MCF 10A (cell line): ENCODE measurements around the gene APAF1. TPM values are rescaled to one million over a fixed set of nuclear protein-coding genes. Genes with fewer than 3 reads are reported as not detected.

Source experiments
- BruUV-seq: library from RNA; stranded (reverse); fragments of 400-500 nt; replicated peaks from 2 replicates; lab custom pipeline; 2021; lab: Mats Ljungman, UMichigan
- CTCF ChIA-PET: fragments of 300-600 bp; sonication (Branson Sonifier 250); formaldehyde crosslinking; extraction: SDS; loops from one replicate; lab custom pipeline; 2021; ENCODE audit warnings: antibody characterized with exemption, inconsistent platforms; lab: Yijun Ruan, JAX
- POLR2A ChIA-PET: fragments of 300-600, 350-650 bp; sonication (Branson Sonifier 250); formaldehyde crosslinking; extraction: SDS; loops from one replicate; lab custom pipeline; 2020; ENCODE audit warnings: antibody characterized with exemption, inconsistent platforms; lab: Yijun Ruan, JAX
- DNase-seq: peaks from one replicate; pipeline ENCODE4 v3.0.0-alpha.2; 2018; ENCODE audit not compliant: unreplicated experiment
- H3K27ac Mint-ChIP-seq: one replicate; pipeline ENCODE4 v1.8.0; 2022; ENCODE audit warnings: mild to moderate bottlenecking, low read depth, mixed read lengths; ENCODE audit not compliant: unreplicated experiment
- H3K27me3 Mint-ChIP-seq: one replicate; pipeline ENCODE4 v1.8.0; 2022; ENCODE audit warnings: mixed read lengths; ENCODE audit not compliant: insufficient read depth, unreplicated experiment
- H3K36me3 Mint-ChIP-seq: one replicate; pipeline ENCODE4 v1.8.0; 2022; ENCODE audit warnings: mild to moderate bottlenecking, moderate library complexity, mixed read lengths; ENCODE audit not compliant: insufficient read depth, unreplicated experiment
- H3K4me1 Mint-ChIP-seq: one replicate; pipeline ENCODE4 v1.8.0; 2022; ENCODE audit warnings: mixed read lengths; ENCODE audit not compliant: insufficient read depth, unreplicated experiment
- H3K4me3 Mint-ChIP-seq: one replicate; pipeline ENCODE4 v1.8.0; 2022; ENCODE audit warnings: mild to moderate bottlenecking, moderate library complexity, mixed read lengths; ENCODE audit not compliant: unreplicated experiment
- H3K9me3 Mint-ChIP-seq: one replicate; pipeline ENCODE4 v1.8.0; 2022; ENCODE audit warnings: mixed read lengths; ENCODE audit not compliant: unreplicated experiment
- CTCF ChIP-seq: fragments of 200-600 bp; IDR thresholded peaks from one replicate; pipeline ENCODE4 v1.8.0; 2022; ENCODE audit warnings: antibody characterized with exemption, mild to moderate bottlenecking; ENCODE audit not compliant: unreplicated experiment
- intact Hi-C: fragments of 100-400 bp; cut with micrococcal nuclease; formaldehyde crosslinking; loops from 2 replicates; pipeline ENCODE4 v1.14.1; 2022
- total RNA-seq: library from RNA; stranded (reverse); gene quantifications from 2 replicates; pipeline ENCODE4 v1.2.3, GENCODE V29; 2022

The APAF1 gene
- total RNA-seq, 1 experiment from 2014 or later = 5.9 TPM

DNA sequence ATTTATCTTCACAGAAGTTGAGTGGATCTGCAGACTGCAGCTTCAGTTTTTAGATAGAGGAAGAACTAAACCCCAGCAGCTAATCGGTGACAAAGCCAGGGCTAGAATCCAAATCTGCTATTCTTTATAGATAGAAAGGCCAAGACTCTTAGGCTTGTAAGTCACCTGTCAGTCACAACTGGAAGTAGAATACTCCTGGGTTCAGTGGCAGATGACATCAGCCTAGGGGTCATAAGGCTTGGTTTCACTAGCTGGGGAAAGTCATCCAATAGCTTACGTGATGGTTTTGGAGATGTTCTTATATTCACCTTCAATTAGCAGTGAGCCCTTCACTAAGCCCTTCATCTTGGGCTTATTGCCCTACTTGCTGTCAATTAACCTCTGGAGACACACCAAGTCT is 93.4 kb downstream of the APAF1 start:
- Mint-ChIP-seq H3K4me3 (no peak overlapping the region), H3K4me1 (peaks cover 5% of the 10 kb centered on the region), H3K27me3 (no peaks in the 10 kb centered on the region), H3K36me3 (peaks cover 13% of the 10 kb centered on the region), H3K9me3 (no peaks in the 10 kb centered on the region), H3K27ac (no peak overlapping the region)
- no TSS peak for BruUV-seq
- intact Hi-C loops = no loop called here
- DNase-seq = no peak
- TF ChIP-seq CTCF = no peak
- CTCF ChIA-PET = interaction anchor here (0.6 kb wide), 1 partner anchor 263 kb away, joined by 3 read pairs; no protein-coding TSS in a partner anchor
- POLR2A ChIA-PET = interaction anchor here (1.0 kb wide), 1 partner anchor 13 kb away, joined by 3 read pairs; no protein-coding TSS in a partner anchor

DNA sequence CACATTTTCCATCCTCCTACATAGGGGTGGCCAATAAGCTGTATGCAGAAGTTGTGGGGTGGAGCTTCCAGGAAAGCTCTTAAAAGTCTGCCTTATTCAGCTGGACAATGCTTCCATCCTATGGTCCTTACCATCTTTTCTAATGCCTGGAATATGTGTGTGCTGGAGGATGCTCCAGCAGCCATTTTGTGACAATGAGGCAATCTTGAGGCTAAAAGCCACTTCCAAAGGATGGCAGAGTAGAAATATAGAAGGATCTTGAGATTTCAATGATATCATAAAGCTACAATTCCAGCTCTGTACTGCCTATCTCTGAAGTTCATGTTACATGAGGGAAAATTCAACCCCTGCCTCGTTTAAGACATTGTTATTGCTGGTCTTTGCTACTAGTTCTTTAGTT is 95.7 kb downstream of the APAF1 start:
- ChIA-PET CTCF (no interaction called here), POLR2A (no interaction called here)
- no peak overlapping the region for H3K4me3 Mint-ChIP-seq
- no peaks in the 10 kb centered on the region for H3K27me3 Mint-ChIP-seq
- no peaks in the 10 kb centered on the region for H3K9me3 Mint-ChIP-seq
- BruUV-seq = no TSS peak
- no peak overlapping the region for H3K27ac Mint-ChIP-seq
- intact Hi-C loops = no loop called here
- H3K36me3 Mint-ChIP-seq = peaks cover 6% of the 10 kb centered on the region
- no peak for TF ChIP-seq CTCF
- no peak for DNase-seq
- H3K4me1 Mint-ChIP-seq = no peaks in the 10 kb centered on the region

DNA sequence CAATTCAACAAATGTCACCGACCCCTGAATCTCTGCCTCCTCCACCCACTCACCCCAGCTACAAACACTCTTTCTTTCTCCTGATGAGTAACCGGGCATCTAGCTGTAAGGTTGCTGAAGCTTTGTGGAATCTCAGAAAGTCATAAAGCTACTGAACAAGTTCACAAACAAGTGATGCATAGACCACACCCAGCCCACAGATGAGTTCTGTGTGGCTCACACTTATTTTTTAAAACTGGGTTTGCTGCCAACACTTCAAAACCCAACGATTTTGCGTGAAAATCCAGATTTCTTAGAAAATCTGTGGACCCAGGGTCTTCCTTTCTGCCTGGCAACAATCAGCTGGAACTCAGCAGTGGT is 96.1 kb downstream of the APAF1 start:
- no peak for DNase-seq

More for the DNA sequence above, 96.1 kb downstream of the APAF1 start:
- CTCF ChIA-PET = interaction anchor here (1.0 kb wide), 1 partner anchor 20 kb away, joined by 3 read pairs; no protein-coding TSS in a partner anchor
- Mint-ChIP-seq H3K9me3 (no peaks in the 10 kb centered on the region), H3K4me3 (no peak overlapping the region), H3K27me3 (no peaks in the 10 kb centered on the region), H3K4me1 (no peaks in the 10 kb centered on the region), H3K27ac (no peak overlapping the region), H3K36me3 (peaks cover 1% of the 10 kb centered on the region)
- TF ChIP-seq CTCF = no peak
- BruUV-seq = no TSS peak
- intact Hi-C loops = no loop called here
- POLR2A ChIA-PET = no interaction called here
